ENCODE data around the gene ARPP19. TPM values are rescaled to one million over a fixed set of nuclear protein-coding genes. Genes with fewer than 3 reads are reported as not detected.
"Not testable (repeated sequence)": the region's sequence is repeated elsewhere in the genome, so short reads cannot be mapped to it uniquely, and the experiment has no call there.

ARPP19 gene
- total RNA-seq, 1 donor from 2014 or later = 71.7 TPM

- Histone ChIP-seq H3K4me1 (peaks cover 3 to 16% of the 10 kb centered on the region in 2 donors), H3K27me3 (no peaks in the 10 kb centered on the region)
Measured at GRCh38 chr15:52557274-52557641, 11.6 kb downstream of the ARPP19 start.

GRCh38 chr15:52556524-52557273, 12.1 kb downstream of the ARPP19 start:
- H3K27ac ChIP-seq = no peak overlapping the region
- DNase-seq (ENCODE audit: low spot score in 2 of 2) = no peak
- H3K9me3 ChIP-seq = no peaks in the 10 kb centered on the region
- peaks cover 3 to 16% of the 10 kb centered on the region in 2 donors for H3K4me1 ChIP-seq
- no peak overlapping the region for H3K4me3 ChIP-seq
- peaks cover 5 to 25% of the 10 kb centered on the region in 2 donors for H3K36me3 ChIP-seq
- no peaks in the 10 kb centered on the region for H3K27me3 ChIP-seq
- TF ChIP-seq CTCF (IDR thresholded peaks at IDR 0.05) = no peak
- intact Hi-C loops (cut with DNase I) = no loop called here

More at GRCh38 chr15:52557274-52557641, 11.6 kb downstream of the ARPP19 start:
- Histone ChIP-seq H3K4me3 (no peak overlapping the region), H3K9me3 (no peaks in the 10 kb centered on the region), H3K27ac (no peak overlapping the region), H3K36me3 (peaks cover 3 to 20% of the 10 kb centered on the region in 2 donors)
- intact Hi-C loops (cut with DNase I) = no loop called here
- DNase-seq (ENCODE audit: low spot score in 2 of 2) = no peak
- TF ChIP-seq CTCF (IDR thresholded peaks at IDR 0.05) = no peak

GRCh38 chr15:52552303-52552702, 16.5 kb downstream of the ARPP19 start:
- Histone ChIP-seq H3K9me3 (no peaks in the 10 kb centered on the region), H3K4me3 (no peak overlapping the region), H3K36me3 (peaks cover 31 to 58% of the 10 kb centered on the region in 2 donors), H3K4me1 (peaks cover 0 to 11% of the 10 kb centered on the region in 2 donors), H3K27ac (no peak overlapping the region), H3K27me3 (no peaks in the 10 kb centered on the region)
- no peak for DNase-seq (ENCODE audit: low spot score in 2 of 2)
- intact Hi-C loops (cut with DNase I) = no loop called here
- no peak for TF ChIP-seq CTCF (IDR thresholded peaks at IDR 0.05)

- H3K9me3 ChIP-seq = no peaks in the 10 kb centered on the region
- H3K27ac ChIP-seq = no peak overlapping the region
- no peak for TF ChIP-seq CTCF (IDR thresholded peaks at IDR 0.05)
- no peak overlapping the region for H3K4me3 ChIP-seq
- peaks cover 0 to 6% of the 10 kb centered on the region in 2 donors for H3K4me1 ChIP-seq
- H3K27me3 ChIP-seq = no peaks in the 10 kb centered on the region
- intact Hi-C loops (cut with DNase I) = no loop called here
- DNase-seq (ENCODE audit: low spot score in 2 of 2) = no peak
- peaks cover 32 to 59% of the 10 kb centered on the region in 2 donors for H3K36me3 ChIP-seq
Measured at GRCh38 chr15:52551762-52552161, 17.1 kb downstream of the ARPP19 start.

GRCh38 chr15:52551186-52551585, 17.6 kb downstream of the ARPP19 start:
- H3K9me3 ChIP-seq; H3K4me3 ChIP-seq; H3K4me1 ChIP-seq; H3K27ac ChIP-seq; DNase-seq (ENCODE audit: low spot score in 2 of 2); H3K27me3 ChIP-seq; intact Hi-C loops (cut with DNase I): not testable (repeated sequence)
- peaks cover 37 to 59% of the 10 kb centered on the region in 2 donors for H3K36me3 ChIP-seq

- TF ChIP-seq CTCF (IDR thresholded peaks at IDR 0.05) = no peak
- H3K36me3 ChIP-seq = peaks cover 36 to 47% of the 10 kb centered on the region in 2 donors
- H3K4me1 ChIP-seq = no peaks in the 10 kb centered on the region
- H3K27me3 ChIP-seq = no peaks in the 10 kb centered on the region
- no peak for DNase-seq (ENCODE audit: low spot score in 2 of 2)
- intact Hi-C loops (cut with DNase I) = no loop called here
- no peak overlapping the region for H3K27ac ChIP-seq
- H3K4me3 ChIP-seq = no peak overlapping the region
- H3K9me3 ChIP-seq = no peaks in the 10 kb centered on the region
Measured at GRCh38 chr15:52546031-52546751, 22.6 kb downstream of the ARPP19 start.
